VCaP (cell line): ENCODE data around the gene ASB1.

Experiments used
- H3K27ac ChIP-seq: fragments of 450-650 bp; 2 replicates; pipeline ENCODE4 v1.5.1; 2017
- TF ChIP-seq, protein P1 (sequence below): fragments of 450-650 bp; conservative IDR thresholded peaks from 2 replicates; pipeline ENCODE4 v1.5.1; 2017; ENCODE audit warnings: mild to moderate bottlenecking, moderate library complexity

ASB1 gene

DNA sequence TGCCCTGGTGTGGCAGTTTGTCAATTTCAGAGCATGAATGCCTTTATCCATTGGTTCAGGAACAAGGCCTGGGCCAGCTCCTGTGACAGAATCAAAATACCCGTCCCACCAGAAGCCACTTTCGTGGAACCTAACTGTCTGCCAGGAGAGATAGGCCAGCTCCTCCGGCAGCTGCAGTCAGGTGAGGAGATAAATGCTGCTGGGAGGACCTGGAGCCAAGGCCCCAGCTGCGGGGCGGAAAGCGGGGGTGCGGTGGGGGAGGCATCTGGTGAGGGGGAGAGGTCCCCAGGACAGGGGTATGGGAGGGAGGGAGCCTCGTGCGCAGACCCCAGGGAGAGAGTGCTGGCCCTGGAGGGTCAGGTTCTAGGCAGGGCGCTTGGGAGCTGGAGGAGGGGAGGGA, 4.4 kb upstream of the ASB1 start:
- TF ChIP-seq, protein P1, sequence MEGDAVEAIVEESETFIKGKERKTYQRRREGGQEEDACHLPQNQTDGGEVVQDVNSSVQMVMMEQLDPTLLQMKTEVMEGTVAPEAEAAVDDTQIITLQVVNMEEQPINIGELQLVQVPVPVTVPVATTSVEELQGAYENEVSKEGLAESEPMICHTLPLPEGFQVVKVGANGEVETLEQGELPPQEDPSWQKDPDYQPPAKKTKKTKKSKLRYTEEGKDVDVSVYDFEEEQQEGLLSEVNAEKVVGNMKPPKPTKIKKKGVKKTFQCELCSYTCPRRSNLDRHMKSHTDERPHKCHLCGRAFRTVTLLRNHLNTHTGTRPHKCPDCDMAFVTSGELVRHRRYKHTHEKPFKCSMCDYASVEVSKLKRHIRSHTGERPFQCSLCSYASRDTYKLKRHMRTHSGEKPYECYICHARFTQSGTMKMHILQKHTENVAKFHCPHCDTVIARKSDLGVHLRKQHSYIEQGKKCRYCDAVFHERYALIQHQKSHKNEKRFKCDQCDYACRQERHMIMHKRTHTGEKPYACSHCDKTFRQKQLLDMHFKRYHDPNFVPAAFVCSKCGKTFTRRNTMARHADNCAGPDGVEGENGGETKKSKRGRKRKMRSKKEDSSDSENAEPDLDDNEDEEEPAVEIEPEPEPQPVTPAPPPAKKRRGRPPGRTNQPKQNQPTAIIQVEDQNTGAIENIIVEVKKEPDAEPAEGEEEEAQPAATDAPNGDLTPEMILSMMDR = no peak
- no peak overlapping the region for H3K27ac ChIP-seq

DNA sequence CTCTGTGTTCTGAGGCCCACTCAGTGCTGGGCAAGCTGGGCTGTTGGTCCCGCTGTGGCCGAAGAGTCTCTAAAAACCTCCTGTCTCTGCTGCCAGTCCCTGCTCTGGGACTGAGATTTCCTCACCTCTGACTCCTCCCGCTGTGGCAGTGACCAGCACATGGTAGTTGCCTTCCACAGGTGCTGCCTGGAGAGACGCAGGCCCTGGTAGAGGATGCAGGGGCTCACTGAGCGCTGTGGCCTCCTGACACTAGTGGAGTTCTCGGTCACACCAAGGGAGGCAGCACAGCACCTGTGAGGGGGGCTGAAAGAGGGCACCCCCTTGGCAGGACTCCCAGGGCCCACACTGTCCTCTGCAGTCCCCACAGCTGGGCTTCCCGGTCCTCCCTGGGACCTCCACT, 3.8 kb upstream of the ASB1 start:
- TF ChIP-seq, protein P1 = no peak

DNA sequence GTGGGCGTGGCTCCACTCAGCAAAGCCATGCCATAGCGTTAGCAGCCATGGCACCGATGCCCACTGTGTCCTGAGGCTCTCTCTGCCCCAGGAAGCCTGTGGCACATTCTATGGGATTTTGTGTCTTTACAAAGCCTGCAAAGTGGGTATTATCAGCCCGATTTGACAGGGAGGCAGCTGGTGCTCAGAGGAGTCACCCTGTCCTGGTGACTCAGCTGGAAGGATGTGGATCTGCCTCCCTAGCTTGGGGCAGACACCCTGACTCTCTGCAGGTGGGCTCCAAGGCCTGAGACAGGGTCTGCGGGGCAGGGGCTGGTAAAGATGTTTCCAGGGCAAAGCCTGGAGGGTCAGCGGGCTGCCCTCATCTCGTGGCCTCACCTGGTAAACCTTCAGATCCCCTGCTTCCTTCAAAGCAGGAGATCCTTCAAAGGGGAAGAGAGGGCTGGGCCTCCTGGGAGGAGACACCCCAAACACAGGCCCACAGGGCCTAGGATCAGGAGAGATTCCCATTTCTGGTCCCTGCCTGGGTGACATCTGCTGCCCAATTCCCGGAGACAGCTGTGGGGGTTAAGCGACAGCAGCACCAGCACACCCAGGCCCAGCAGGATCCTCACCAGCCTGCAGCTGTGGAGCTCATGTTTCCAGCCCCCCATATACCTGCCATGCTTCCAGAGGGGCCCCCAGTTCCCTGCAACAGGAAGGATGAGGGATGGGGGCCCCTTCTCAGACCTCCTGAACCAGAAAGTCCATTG, 3.0 kb upstream of the ASB1 start:
- no peak overlapping the region for H3K27ac ChIP-seq
- TF ChIP-seq, protein P1 = no peak

More for the DNA sequence above, 3.8 kb upstream of the ASB1 start:
- H3K27ac ChIP-seq = no peak overlapping the region

DNA sequence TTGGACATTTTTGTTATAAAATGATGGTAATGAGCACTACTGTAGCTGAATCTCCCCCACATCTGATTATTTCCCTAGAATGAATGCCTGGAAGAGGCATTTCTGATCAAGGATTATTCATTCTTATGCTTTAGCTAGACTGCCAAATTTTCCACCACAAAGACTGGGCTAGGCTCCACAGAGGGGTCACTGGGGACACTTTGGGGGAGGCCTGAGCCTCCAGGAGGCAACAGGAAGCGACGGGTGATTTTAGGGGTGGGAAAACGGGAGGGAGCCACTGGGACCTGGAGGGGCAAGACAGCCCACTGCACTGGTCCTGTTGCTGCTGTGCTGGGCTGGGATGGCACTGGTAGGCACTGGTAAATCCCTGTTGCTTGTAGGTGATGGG, 2.4 kb upstream of the ASB1 start:
- TF ChIP-seq, protein P1 = no peak
- H3K27ac ChIP-seq = no peak overlapping the region

DNA sequence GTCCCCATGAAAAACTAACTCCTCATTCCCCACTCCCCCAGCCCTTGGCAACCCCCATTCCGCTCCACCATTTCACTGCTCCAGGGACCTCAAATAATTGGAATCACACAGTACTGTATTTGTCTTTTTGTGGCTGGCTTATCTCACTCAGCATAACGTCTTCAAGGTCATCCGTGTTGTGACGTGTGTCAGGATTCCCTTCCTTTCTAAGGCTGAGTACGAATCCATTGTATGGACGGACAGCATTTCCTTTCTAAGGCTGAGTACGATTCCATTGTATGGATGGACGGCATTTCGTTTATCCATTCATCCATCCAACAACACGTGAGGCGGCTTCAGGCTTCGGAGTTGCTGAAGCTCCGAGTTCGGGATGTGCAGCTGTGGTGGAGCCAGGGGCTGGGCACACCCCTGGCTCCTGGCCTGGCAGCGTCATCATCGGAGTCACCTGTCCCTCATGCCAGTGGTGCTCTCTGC, 1.2 kb upstream of the ASB1 start:
- H3K27ac ChIP-seq = peak overlapping the region; percentile 97
- TF ChIP-seq, protein P1 = no peak

DNA sequence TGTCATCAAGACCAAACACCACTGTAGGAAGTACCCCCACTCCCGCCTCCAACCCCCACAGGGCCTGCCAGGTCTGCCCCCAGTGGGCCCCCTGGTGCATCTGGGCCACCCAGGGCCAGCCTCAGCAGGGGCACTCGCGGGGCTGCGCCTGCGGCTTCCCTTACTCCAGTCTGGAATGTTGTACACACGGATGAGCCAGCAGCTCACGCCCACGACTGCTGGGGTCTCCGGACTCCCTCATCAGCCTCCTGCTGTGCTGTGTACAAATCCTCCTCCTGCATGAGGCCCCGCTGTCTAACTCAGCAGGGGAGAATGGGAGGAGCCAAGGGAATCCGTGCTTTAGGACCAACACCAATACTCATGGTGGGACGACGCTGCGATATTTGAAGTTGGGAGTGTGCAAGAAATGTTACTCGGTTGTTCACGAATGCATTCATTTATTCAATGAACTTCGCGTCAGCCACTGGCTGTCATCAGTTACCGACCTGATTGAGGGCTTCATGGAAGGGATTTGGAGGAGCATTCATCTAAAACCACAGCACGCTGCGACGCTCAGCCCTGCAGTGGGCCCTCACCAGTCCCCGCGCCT, 654 bp upstream of the ASB1 start:
- peak overlapping the region; percentile 97 for H3K27ac ChIP-seq
- TF ChIP-seq, protein P1 = no peak

DNA sequence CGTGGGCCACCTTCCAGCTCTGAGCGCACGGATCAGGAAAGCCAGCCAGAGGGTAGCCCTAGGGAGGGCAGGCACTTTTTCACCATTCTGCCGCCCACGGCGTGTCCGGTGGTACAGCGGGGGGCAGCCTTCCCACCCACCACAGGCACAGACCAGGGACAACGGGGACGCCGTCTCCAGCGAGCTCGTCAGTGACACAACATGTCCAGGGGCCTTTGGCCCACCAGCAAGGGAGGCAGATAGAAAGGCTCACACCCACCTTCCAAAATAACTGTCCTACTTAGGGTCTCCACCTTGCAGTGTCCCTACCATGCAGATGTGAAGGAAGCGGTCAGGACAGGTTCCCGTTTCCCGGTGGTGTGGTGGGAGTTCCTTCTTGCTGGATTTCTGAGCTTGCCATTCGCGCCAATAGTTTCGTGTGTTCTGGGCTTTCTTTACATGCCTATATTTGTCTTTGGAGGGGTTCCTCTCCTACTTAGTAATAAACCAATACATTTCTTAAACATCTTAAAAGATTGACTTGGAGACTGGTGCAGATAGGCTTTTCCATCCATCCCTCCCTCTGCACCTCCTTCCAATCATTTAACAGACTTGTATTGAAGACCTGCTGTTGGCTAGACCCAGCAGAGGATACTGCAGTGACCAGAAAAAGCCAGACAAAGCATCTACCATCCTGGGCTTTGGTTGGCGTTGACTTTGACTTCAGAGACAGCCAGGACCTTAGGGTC, 872 bp downstream of the ASB1 start:
- TF ChIP-seq, protein P1 = no peak
- peak overlapping the region; percentile 97 for H3K27ac ChIP-seq
